Measurements from ENCODE around the gene THAP8.
A peak's percentile ranks its signal among the peaks of the same experiment; 100 is the strongest.

The THAP8 gene

GRCh38 chr19:35987571-35987896 lies 66.6 kb downstream of the THAP8 start:
- DNase-seq (ENCODE audit: low read depth), result no peak
- no peak overlapping the region for H3K4me3 ChIP-seq (ENCODE audit: control insufficient read depth, low read depth, low read length)
- no peak for TF ChIP-seq CTCF (conservative IDR thresholded peaks at IDR 0.05; ENCODE audit: control insufficient read depth, insufficient read depth, low read depth, low read length)

- TF ChIP-seq CTCF (conservative IDR thresholded peaks at IDR 0.05; ENCODE audit: control insufficient read depth, insufficient read depth, low read depth, low read length), result no peak
- DNase-seq (ENCODE audit: low read depth), result no peak
- peak overlapping the region; percentile 9 for H3K4me3 ChIP-seq (ENCODE audit: control insufficient read depth, low read depth, low read length)
These were observed 67.2 kb downstream of the THAP8 start for GRCh38 chr19:35986664-35987570.

GRCh38 chr19:35986111-35986510 lies 68.0 kb downstream of the THAP8 start:
- no peak overlapping the region for H3K4me3 ChIP-seq (ENCODE audit: control insufficient read depth, low read depth, low read length)
- DNase-seq (ENCODE audit: low read depth), result no peak
- TF ChIP-seq CTCF (conservative IDR thresholded peaks at IDR 0.05; ENCODE audit: control insufficient read depth, insufficient read depth, low read depth, low read length), result no peak

Measured in fibroblast of mammary gland (primary cell).